ENCODE results near the gene KIAA1671. TPM values are rescaled to one million over a fixed set of nuclear protein-coding genes. Genes with fewer than 3 reads are reported as not detected.

KIAA1671 gene
- total RNA-seq, 2 experiments from 2014 or later: 7.3 to 7.4 TPM

DNA sequence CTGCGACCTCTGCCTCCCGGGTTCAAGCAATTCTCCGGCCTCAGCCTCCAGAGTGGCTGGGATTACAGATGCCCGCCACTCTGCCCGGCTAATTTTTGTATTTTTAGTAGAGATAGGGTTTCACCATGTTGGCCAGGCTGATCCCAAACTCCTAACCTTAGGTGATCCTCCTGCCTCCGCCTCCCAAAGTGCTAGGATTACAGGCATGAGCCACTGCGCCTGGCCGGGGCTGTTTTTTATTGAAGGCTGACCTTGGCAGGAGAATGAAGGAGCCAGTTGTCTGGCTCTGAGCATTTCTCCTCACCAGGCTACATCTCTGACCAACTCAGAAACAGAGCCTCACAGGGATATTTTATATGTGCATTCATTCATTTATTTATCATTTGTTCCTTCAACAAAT, 2.3 kb downstream of the KIAA1671 start:
- Mint-ChIP-seq H3K4me1 (ENCODE audit: low read depth) (peaks cover 5% of the 10 kb centered on the region), H3K36me3 (ENCODE audit: low read depth) (no peaks in the 10 kb centered on the region), H3K27me3 (ENCODE audit: low read depth) (peaks cover 36% of the 10 kb centered on the region), H3K9me3 (no peaks in the 10 kb centered on the region), H3K27ac (no peak overlapping the region), H3K4me3 (no peak overlapping the region)
- intact Hi-C loops (cut with micrococcal nuclease): loop anchor here (5.0 kb wide), 1 partner anchor 217 kb away; no protein-coding TSS in a partner anchor
- no peak for DNase-seq
- CTCF ChIA-PET: interaction anchor here (0.9 kb wide), 2 partner anchors 96 to 101 kb away, joined by 3 to 4 read pairs; no protein-coding TSS in a partner anchor

DNA sequence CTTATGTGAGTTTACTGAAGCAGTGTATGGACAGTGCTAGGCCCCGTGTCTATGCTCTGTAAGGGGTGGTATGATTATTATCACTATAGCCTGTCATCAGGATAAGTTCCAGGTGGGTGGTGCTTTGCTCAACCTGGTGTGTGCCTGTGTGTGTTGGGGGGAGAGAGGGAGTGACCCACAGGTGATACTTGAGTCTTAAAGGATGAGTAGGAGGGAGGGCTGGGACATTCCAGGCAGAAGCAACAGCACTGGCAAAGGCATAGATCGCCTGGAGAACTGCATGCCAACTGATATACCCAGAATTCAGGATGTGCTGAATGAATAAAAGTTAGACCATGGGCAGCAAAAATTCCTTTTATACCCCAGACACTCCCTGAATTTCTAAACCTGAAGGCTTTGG, 4.5 kb downstream of the KIAA1671 start:
- Mint-ChIP-seq H3K36me3 (ENCODE audit: low read depth) (no peaks in the 10 kb centered on the region), H3K27ac (no peak overlapping the region), H3K27me3 (ENCODE audit: low read depth) (peaks cover 17% of the 10 kb centered on the region), H3K4me3 (no peak overlapping the region), H3K9me3 (no peaks in the 10 kb centered on the region), H3K4me1 (ENCODE audit: low read depth) (peaks cover 3% of the 10 kb centered on the region)
- DNase-seq: no peak
- intact Hi-C loops (cut with micrococcal nuclease): no loop called here
- CTCF ChIA-PET: no interaction called here

DNA sequence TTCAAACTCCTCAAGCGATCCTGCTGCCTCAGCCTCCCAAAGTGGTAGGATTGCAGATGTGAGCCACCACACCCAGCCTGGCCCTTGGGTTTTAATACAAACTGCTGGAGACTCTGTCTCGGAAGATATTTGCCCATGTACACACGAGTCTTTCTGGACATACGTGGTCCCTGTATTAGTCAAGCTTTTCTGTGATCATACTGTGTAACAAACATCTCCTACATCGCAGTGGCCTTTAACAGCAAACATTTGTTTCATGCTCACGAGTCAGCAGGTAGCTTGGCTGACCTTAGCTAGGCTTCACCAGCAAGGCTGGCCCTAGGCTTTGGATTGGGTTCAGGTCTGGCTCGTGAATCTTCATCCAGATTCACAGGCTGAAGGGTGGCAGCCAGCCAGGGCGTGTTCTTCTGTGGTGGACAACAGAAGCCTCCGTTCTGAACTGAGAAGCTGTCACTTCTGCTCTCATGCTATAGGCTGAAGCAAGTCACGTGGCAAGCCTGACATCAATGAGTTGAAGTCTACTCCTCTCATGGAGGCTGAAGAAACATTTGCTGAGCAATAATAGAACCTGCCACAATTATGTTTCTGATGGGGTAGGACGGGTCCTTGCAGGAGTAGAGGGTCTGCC, 8.8 kb downstream of the KIAA1671 start:
- H3K4me3 Mint-ChIP-seq: no peak overlapping the region
- no peaks in the 10 kb centered on the region for H3K36me3 Mint-ChIP-seq (ENCODE audit: low read depth)
- CTCF ChIA-PET: no interaction called here
- no peaks in the 10 kb centered on the region for H3K4me1 Mint-ChIP-seq (ENCODE audit: low read depth)
- H3K27me3 Mint-ChIP-seq (ENCODE audit: low read depth): no peaks in the 10 kb centered on the region
- no peak for DNase-seq
- no peak overlapping the region for H3K27ac Mint-ChIP-seq
- no peaks in the 10 kb centered on the region for H3K9me3 Mint-ChIP-seq
- intact Hi-C loops (cut with micrococcal nuclease): no loop called here

DNA sequence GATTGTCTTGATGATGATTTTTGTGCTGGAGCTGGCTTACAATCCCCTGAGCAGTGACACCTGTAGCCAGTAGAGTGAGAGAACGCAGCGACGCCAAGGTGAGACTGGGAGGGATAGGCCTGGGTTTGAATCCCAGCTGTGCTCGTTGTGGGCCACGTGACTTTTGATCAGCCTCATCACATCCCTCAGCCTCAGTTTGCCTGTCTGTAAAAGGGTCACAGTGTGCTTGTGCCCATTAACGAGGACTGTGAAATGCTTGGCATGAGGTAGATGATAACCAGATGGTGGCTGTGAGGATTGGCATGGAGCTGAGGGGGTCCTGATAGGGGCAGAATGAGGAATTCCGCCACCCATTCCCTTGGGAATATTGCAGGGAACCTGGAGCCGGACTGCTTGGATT, 9.6 kb downstream of the KIAA1671 start:
- DNase-seq: no peak
- Mint-ChIP-seq H3K36me3 (ENCODE audit: low read depth) (no peaks in the 10 kb centered on the region), H3K9me3 (no peaks in the 10 kb centered on the region), H3K4me3 (no peak overlapping the region), H3K4me1 (ENCODE audit: low read depth) (no peaks in the 10 kb centered on the region), H3K27ac (no peak overlapping the region), H3K27me3 (ENCODE audit: low read depth) (no peaks in the 10 kb centered on the region)
- CTCF ChIA-PET: interaction anchor here (1.0 to 1.5 kb wide), 2 partner anchors 23 to 86 kb away, joined by 4 to 5 read pairs; no protein-coding TSS in a partner anchor
- intact Hi-C loops (cut with micrococcal nuclease): no loop called here

DNA sequence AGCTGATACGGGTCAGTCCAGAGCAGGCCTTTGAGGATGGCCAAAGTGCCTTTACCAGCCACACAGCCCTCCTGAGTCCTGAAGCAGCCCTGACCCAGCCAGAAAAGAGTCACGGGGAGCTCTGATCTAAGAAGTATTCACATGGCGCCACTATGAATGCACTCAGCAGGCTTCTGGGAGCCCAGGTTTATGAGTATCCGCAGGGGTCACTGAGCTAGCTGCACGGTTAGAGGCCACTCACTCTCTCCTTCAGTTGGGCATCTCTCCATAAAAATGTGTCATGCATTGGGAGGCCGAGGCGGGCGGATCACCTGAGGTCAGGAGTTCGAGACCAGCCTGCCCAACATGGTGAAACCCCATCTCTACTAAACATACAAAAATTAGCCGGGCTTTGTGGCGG, 10.3 kb downstream of the KIAA1671 start:
- Mint-ChIP-seq H3K9me3 (no peaks in the 10 kb centered on the region), H3K27me3 (ENCODE audit: low read depth) (no peaks in the 10 kb centered on the region), H3K4me3 (no peak overlapping the region), H3K36me3 (ENCODE audit: low read depth) (no peaks in the 10 kb centered on the region), H3K27ac (no peak overlapping the region), H3K4me1 (ENCODE audit: low read depth) (no peaks in the 10 kb centered on the region)
- CTCF ChIA-PET: interaction anchor here (1.0 to 1.5 kb wide), 2 partner anchors 24 to 85 kb away, joined by 4 to 5 read pairs; no protein-coding TSS in a partner anchor
- no peak for DNase-seq
- intact Hi-C loops (cut with micrococcal nuclease): no loop called here

DNA sequence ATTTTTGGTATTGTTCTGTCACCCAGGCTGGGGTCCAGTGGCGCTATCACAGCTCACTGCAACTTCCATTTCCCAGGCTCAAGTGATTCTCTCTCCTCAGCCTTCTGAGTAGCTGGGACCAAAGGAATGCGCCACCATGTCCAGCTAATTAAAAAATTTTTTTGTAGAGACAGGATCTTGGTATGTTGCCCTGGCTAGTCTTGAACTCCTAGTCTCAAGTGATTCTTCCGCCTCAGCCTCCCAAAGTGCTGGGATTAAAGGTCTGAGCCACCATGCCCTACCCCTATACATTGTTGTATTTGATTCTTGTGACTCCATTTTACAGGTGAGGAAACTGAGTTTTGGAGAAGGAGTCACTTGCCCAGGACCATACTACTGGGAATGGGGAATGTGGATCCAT, 11.9 kb downstream of the KIAA1671 start:
- Mint-ChIP-seq H3K4me1 (ENCODE audit: low read depth) (no peaks in the 10 kb centered on the region), H3K36me3 (ENCODE audit: low read depth) (no peaks in the 10 kb centered on the region), H3K27ac (no peak overlapping the region), H3K27me3 (ENCODE audit: low read depth) (no peaks in the 10 kb centered on the region), H3K9me3 (no peaks in the 10 kb centered on the region), H3K4me3 (no peak overlapping the region)
- DNase-seq: no peak
- CTCF ChIA-PET: no interaction called here
- intact Hi-C loops (cut with micrococcal nuclease): no loop called here

DNA sequence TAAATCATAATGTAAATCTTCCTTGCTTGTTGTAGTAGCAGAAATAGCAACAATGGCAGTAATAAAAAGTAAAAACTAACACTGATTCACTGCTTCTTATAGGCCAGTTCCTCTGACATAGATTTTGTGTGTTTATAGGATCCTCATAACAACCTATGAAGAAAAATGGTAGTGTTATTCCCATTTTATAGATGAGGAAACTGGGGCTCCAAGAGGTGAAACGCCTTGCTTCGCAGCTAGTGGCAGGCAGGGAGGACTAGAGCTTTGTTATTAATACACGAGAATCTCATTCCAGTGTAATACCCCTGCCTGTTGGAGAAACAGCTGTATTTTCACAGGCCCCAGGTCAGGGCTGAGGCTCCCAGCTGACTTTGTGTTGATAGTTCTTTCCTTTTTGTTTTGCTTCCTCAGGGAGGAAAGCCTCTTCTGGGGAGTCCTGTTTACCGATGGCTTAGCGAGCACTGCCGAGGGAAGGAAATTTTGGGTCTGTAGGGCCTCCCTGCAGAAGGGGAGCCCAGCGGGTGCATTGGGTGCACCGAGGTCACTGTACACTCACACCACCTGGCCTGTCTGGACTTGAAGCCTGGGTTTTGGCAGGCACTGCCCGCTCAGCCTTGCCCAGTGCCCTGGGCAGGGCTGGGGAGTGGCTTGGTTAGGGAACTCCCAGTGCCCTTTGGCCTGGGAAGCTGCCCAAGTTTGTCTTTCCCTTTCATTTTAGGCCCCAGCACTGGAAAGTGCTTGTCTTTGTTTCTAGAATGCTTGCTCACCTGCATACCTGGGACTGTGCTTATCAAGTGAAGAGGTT, 13.5 kb downstream of the KIAA1671 start:
- no peak overlapping the region for H3K4me3 Mint-ChIP-seq
- no peak for DNase-seq
- H3K27ac Mint-ChIP-seq: no peak overlapping the region
- intact Hi-C loops (cut with micrococcal nuclease): no loop called here
- CTCF ChIA-PET: no interaction called here
- H3K36me3 Mint-ChIP-seq (ENCODE audit: low read depth): no peaks in the 10 kb centered on the region
- no peaks in the 10 kb centered on the region for H3K4me1 Mint-ChIP-seq (ENCODE audit: low read depth)
- H3K27me3 Mint-ChIP-seq (ENCODE audit: low read depth): no peaks in the 10 kb centered on the region
- H3K9me3 Mint-ChIP-seq: no peaks in the 10 kb centered on the region

DNA sequence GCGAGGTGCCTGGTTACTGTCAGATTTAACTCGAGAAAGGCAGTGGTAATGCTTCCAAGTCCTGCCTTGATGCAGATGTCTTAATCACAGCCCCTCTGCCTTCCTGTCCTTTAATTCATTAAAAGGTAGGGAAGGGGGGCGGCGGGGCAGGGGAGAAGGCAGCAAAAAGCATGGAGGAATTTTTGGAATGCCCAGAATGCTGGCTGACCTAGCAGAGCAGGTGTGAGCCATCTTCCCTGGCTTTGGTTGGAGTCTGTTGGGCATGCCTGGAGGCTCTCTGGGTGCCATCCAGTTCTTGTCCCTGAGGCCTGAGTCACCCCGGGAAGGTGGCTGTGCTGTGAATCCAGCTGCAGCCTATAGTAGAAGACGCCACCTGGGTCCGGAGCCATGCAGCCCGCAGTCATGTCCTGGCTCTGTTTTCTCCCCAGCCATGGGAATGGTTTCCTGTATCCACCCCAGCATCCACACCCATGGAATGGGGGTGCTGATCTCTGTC, 15.6 kb downstream of the KIAA1671 start:
- Mint-ChIP-seq H3K27me3 (ENCODE audit: low read depth) (no peaks in the 10 kb centered on the region), H3K27ac (no peak overlapping the region), H3K9me3 (no peaks in the 10 kb centered on the region), H3K36me3 (ENCODE audit: low read depth) (no peaks in the 10 kb centered on the region), H3K4me3 (no peak overlapping the region), H3K4me1 (ENCODE audit: low read depth) (no peaks in the 10 kb centered on the region)
- no peak for DNase-seq
- CTCF ChIA-PET: interaction anchor here (1.0 kb wide), 1 partner anchor 88 kb away, joined by 3 read pairs; no protein-coding TSS in a partner anchor
- intact Hi-C loops (cut with micrococcal nuclease): no loop called here

DNA sequence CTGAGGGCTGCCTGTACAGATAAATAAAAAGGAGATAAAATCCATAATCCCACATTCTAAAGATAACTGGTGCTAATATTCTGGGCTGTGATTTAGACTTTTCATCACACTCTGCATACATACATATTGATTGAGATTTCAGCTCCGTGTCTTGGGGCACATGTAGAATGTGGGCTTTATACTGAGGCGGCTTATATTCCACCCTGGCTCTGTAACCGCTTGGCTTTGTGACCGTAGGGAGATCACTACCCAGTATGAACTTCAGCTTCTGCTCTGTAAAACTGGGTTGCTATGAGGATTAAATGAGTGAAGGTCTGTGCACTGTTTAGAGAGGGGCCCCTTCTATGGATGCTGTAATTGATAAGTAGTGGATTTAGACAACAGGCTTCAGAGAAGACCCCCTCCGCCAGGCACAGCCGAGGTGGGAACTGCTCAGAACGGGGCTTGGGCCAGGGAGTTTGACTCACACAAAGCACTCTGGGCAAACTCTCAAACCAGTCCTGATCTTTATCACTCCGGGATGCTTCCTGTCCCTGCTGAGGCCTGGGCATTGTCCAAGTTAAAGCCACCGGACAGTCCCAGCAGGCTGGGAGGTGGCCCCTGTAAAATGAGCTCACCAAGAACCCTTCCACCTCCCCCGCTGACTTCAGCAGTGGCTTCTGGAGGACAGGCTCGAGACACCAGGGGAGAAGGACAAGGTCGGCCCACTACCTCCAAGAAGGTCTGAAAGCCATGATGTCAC, 17.2 kb downstream of the KIAA1671 start:
- H3K36me3 Mint-ChIP-seq (ENCODE audit: low read depth): no peaks in the 10 kb centered on the region
- no peak overlapping the region for H3K27ac Mint-ChIP-seq
- H3K27me3 Mint-ChIP-seq (ENCODE audit: low read depth): no peaks in the 10 kb centered on the region
- no peaks in the 10 kb centered on the region for H3K4me1 Mint-ChIP-seq (ENCODE audit: low read depth)
- DNase-seq: no peak
- H3K4me3 Mint-ChIP-seq: no peak overlapping the region
- CTCF ChIA-PET: no interaction called here
- H3K9me3 Mint-ChIP-seq: no peaks in the 10 kb centered on the region
- intact Hi-C loops (cut with micrococcal nuclease): no loop called here

DNA sequence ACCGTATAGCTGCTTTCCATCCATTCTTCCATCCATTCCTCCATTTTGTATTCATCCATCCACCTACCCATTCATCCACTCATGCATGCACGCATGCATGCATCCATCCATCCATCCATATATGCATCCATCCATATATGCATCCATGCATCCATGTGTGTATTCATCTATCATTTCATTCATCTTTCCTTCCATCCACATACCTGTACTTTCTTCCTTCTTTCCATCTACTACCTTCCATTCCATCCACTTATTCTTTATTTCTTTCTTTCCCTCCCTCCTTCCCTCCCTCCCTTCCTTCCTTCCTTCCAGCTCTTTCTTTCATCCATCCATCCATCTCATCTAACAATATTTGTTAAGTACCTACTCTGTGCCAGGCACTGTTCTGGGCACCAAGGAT, 19.9 kb downstream of the KIAA1671 start:
- intact Hi-C loops (cut with micrococcal nuclease): no loop called here
- Mint-ChIP-seq H3K9me3 (no peaks in the 10 kb centered on the region), H3K27me3 (ENCODE audit: low read depth) (no peaks in the 10 kb centered on the region), H3K4me3 (no peak overlapping the region), H3K4me1 (ENCODE audit: low read depth) (no peaks in the 10 kb centered on the region), H3K36me3 (ENCODE audit: low read depth) (no peaks in the 10 kb centered on the region), H3K27ac (no peak overlapping the region)
- DNase-seq: no peak
- CTCF ChIA-PET: no interaction called here

DNA sequence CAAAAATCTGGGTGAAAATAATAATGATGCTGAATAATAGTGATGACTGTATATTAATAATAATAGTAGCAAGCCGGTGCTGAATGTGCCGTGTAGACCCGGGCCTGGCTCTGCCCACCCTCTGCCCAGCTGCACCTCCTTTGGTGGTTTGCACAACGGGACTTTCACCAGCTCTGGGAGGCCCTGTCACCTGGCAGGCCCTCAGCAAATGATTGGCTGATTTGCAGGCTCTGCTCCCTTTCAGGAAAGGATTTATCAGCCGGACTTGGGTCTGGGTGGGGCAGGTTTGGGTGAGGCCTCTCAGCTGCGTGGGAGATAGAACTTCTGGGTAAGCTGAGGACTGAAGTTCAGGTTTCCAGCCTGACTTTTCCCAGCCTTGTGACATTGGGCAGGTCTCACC, 21.4 kb downstream of the KIAA1671 start:
- H3K27ac Mint-ChIP-seq: no peak overlapping the region
- CTCF ChIA-PET: interaction anchor here (0.9 to 1.0 kb wide), 2 partner anchors 20 to 75 kb away, joined by 3 read pairs; no protein-coding TSS in a partner anchor
- no peaks in the 10 kb centered on the region for H3K27me3 Mint-ChIP-seq (ENCODE audit: low read depth)
- no peak for DNase-seq
- intact Hi-C loops (cut with micrococcal nuclease): no loop called here
- H3K36me3 Mint-ChIP-seq (ENCODE audit: low read depth): no peaks in the 10 kb centered on the region
- H3K9me3 Mint-ChIP-seq: no peaks in the 10 kb centered on the region
- H3K4me1 Mint-ChIP-seq (ENCODE audit: low read depth): no peaks in the 10 kb centered on the region
- H3K4me3 Mint-ChIP-seq: no peak overlapping the region

DNA sequence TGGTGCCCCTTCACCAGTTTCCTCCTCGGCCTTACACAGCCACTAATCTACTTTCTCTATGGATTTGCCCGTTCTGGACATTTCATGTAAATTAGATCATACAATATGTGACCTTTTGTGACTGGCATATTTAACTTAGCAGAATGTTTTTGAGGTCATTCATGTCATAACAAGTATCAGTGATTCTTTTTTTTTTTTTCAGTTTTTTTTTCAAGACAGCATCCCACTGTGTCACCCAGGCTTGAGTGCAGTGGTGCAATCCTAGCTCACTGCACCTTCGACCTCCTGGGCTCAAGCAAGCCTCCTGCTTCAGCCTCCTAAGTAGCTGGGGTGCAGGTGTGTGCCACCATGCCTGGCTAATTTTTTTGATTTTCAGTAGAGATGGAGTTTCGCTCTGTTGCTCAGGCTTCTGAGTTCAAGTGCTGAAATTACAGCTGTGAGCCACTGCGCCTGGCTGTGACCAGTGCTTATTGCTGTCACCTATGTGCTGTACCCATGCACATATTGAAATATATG, 22.7 kb downstream of the KIAA1671 start:
- CTCF ChIA-PET: interaction anchor here (0.7 to 1.1 kb wide), 2 partner anchors 52 to 92 kb away, joined by 3 to 4 read pairs; no protein-coding TSS in a partner anchor
- Mint-ChIP-seq H3K4me1 (ENCODE audit: low read depth) (no peaks in the 10 kb centered on the region), H3K27me3 (ENCODE audit: low read depth) (no peaks in the 10 kb centered on the region), H3K27ac (no peak overlapping the region), H3K36me3 (ENCODE audit: low read depth) (no peaks in the 10 kb centered on the region), H3K4me3 (no peak overlapping the region), H3K9me3 (no peaks in the 10 kb centered on the region)
- intact Hi-C loops (cut with micrococcal nuclease): no loop called here
- DNase-seq: no peak

Data from activated naive CD4-positive, alpha-beta T cell treated with anti-CD3 and anti-CD28 coated beads for 36 hours (primary cell).